Epithelial cell of proximal tubule (primary cell): Measurements from ENCODE around the gene OR5V1. TPM values are rescaled to one million over a fixed set of nuclear protein-coding genes. Genes with fewer than 3 reads are reported as not detected.

Experiments used
- DNase-seq: peaks from one replicate; pipeline ENCODE4 v3.0.0-alpha.2; 2011; ENCODE audit warnings: low read depth
- H3K4me3 ChIP-seq: 2 replicates; pipeline ENCODE4 v1.5.1; 2011; ENCODE audit warnings: low read depth, mild to moderate bottlenecking, low read length
- total RNA-seq: library from RNA; depleted of rRNA; stranded (reverse); fragments of >200 nt; gene quantifications from 2 replicates; pipeline ENCODE4 v1.2.3, GENCODE V29; 2015
- TF ChIP-seq, protein P1 (sequence below): conservative IDR thresholded peaks from 2 replicates; pipeline ENCODE4 v1.5.1; 2012; ENCODE audit warnings: low read depth, mild to moderate bottlenecking, low read length

Gene OR5V1
- total RNA-seq = not detected in 2 replicates

DNA sequence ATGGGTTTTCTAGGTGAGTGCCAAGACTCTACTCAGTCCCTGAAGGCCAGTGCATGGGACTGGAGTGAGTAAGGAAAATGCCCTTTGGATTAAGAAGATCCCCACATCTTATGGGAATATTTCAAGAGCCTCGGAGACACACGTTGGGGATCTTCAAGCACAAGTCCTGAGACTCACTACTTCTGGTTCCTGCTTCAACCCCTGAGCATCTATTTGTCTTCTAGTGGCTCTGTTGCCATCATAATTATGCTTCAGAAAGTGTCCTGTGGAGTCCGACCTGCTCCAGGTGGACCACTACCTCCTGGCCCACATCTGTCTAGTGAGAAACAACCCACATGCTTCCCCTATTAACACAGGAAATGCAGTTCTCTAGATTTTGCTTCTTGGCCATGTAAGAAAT, at the start of gene OR5V1:
TSS of gene OR5V1 (minus strand) at position 101 of the 400 bp plus-strand sequence. CDS start 12,670 bp downstream, outside the sequence.
- TF ChIP-seq, protein P1, sequence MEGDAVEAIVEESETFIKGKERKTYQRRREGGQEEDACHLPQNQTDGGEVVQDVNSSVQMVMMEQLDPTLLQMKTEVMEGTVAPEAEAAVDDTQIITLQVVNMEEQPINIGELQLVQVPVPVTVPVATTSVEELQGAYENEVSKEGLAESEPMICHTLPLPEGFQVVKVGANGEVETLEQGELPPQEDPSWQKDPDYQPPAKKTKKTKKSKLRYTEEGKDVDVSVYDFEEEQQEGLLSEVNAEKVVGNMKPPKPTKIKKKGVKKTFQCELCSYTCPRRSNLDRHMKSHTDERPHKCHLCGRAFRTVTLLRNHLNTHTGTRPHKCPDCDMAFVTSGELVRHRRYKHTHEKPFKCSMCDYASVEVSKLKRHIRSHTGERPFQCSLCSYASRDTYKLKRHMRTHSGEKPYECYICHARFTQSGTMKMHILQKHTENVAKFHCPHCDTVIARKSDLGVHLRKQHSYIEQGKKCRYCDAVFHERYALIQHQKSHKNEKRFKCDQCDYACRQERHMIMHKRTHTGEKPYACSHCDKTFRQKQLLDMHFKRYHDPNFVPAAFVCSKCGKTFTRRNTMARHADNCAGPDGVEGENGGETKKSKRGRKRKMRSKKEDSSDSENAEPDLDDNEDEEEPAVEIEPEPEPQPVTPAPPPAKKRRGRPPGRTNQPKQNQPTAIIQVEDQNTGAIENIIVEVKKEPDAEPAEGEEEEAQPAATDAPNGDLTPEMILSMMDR = no peak
- H3K4me3 ChIP-seq = no peak within 1 kb of the TSS
- no peak for DNase-seq

DNA sequence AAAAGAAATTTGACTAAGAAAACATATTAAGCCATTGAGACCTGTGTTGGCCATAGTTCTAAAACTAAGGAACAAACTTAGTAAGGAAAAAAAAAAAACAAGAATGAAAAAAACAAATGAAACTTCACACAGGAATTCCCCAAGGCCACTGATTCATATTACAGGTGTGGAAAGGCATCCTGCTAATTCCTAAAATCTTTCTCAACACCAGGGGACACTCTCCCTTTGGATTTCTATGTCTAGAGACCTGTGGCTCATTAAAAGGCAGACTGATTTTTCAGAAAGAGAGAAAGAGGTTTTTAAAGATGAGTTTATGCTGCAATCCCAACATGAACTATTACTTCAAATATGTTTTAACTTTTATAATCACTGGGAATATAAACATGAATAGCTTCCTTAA, 45.9 kb upstream of the OR5V1 start, which contains the start of gene OR12D1:
TSS of gene OR12D1 (plus strand) at position 341 of the 400 bp plus-strand sequence.
- H3K4me3 ChIP-seq = no peak within 1 kb of the TSS
- TF ChIP-seq, protein P1 = peak; percentile 50
- DNase-seq = peak; percentile 37

DNA sequence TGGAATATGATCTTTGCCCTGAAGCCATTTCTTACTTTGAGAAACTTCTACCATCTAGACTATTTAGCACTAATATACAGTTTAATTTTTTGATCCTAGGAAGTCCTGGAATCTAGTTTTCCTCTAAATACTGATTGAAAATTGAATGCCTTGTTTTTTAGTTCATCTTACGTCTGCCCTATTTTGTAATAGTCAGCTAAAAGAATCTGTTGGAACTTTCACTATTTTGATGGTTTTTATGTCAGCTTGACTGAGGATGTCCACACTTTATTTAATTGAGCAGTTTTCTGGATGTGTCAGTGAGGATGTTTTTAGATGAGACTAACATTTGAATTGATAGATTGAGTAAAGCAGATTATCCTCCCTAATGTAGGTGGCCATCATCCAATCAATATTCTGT, 35.1 kb upstream of the OR5V1 start:
- TF ChIP-seq, protein P1 = no peak
- no peak overlapping the region for H3K4me3 ChIP-seq
- no peak for DNase-seq

DNA sequence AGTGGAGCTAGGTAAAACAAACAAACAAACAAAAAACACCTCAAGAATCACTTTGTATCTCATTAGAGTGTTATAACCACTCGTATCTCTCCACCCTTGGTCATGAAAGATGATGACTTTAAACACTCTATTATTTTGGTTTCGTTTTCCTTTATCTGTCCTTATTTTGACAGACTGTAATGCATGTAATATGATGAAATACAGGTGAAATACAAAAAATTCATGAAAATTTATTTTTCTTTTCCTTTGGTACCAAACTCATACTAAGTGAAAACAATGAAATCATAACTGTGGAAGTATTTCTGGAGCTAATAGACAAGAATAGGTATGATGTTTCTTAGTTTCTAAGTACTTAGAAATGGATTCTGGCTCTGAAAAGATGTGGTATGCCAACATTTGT, 30.9 kb upstream of the OR5V1 start:
- TF ChIP-seq, protein P1 = no peak
- no peak overlapping the region for H3K4me3 ChIP-seq

DNA sequence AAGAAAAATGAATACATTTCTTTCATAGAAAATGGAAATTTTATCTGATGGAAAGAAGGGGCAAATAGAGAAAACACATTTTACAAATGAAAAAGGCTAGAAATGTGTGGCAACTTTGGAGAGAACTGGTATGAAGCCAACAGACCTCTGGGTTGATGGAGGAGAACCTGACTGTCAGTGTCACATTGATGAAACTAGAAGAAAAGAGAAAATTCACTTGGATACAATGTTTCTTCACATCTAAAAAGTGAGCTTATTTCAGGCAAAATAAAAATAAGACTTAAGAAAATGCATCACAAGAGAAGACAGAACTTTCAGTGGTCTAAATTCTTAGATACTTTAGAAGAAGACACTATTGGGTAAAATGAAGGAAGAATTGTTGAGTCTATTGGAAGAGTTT, 26.7 kb upstream of the OR5V1 start, which contains the start of gene OR12D2:
TSS of gene OR12D2 (plus strand) at position 301 of the 400 bp plus-strand sequence. CDS start 1,069 bp downstream, outside the sequence.
- H3K4me3 ChIP-seq = no peak within 1 kb of the TSS
- TF ChIP-seq, protein P1 = no peak
- DNase-seq = no peak

More for the DNA sequence above, 30.9 kb upstream of the OR5V1 start:
- DNase-seq = no peak

DNA sequence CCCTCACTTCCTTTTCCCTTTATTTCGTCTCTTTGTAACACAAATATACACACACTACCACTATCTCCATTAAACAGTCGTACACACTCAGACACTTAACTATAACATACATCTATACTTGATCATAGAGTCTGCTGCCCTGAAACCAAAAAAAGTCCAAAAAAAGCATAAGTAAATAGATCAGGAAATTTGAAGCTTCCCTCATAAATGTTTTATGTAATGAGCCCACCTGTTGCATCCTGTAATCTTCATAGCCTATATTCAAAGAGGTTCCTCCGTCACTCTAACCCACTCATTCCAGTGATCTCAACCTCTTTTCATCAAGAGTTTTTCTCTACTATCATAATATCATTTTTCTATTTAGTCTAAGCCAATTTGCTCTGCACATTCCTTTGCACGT, 19.9 kb upstream of the OR5V1 start:
- no peak for DNase-seq
- TF ChIP-seq, protein P1 = no peak
- no peak overlapping the region for H3K4me3 ChIP-seq

DNA sequence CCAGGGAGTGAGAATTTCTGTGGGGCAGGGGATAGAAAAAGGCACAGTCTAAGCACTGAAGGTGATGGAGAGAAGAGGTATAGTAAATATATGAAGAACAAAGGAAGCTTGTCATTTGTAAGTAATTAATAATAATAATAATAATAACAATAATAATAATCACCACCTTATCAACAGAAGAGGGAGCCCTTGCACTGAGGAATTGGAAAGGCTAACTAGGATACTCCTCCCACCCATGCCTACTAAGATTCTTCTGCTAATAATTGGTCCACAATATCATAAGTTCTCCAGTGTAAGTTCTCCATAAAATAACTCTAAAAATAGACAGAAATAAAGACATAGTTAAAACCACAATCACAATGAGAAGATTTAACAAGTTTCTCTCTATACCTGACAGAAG, 7.3 kb upstream of the OR5V1 start:
- no peak overlapping the region for H3K4me3 ChIP-seq
- no peak for DNase-seq
- TF ChIP-seq, protein P1 = peak; percentile 34
